NCI-H226 (cell line): ENCODE results near the gene MYLIP.
"Not testable (repeated sequence)": the region's sequence is repeated elsewhere in the genome, so short reads cannot be mapped to it uniquely, and the experiment has no call there.

Experiments
- DNase-seq: peaks from one replicate; pipeline ENCODE4 v3.0.0-alpha.2; 2015

MYLIP gene

GRCh38 chr6:16146028-16146427 is 17.1 kb downstream of the MYLIP start:
- no peak for DNase-seq

- DNase-seq: no peak
Observed at GRCh38 chr6:16146527-16146955, 17.7 kb downstream of the MYLIP start.

GRCh38 chr6:16148498-16148897 is 19.6 kb downstream of the MYLIP start:
- no peak for DNase-seq

- no peak for DNase-seq
Observed at GRCh38 chr6:16149305-16149704, 20.4 kb downstream of the MYLIP start.

- DNase-seq: no peak
Observed at GRCh38 chr6:16150098-16150497, 21.2 kb downstream of the MYLIP start.

GRCh38 chr6:16153211-16153820 is 24.4 kb downstream of the MYLIP start:
- DNase-seq: no peak

GRCh38 chr6:16154904-16155303 is 26.0 kb downstream of the MYLIP start:
- peak; percentile 76 for DNase-seq

- no peak for DNase-seq
Observed at GRCh38 chr6:16157492-16157891, 28.6 kb downstream of the MYLIP start.

GRCh38 chr6:16157909-16158308 is 29.0 kb downstream of the MYLIP start:
- DNase-seq: no peak

GRCh38 chr6:16158943-16159557 is 30.2 kb downstream of the MYLIP start:
- DNase-seq: no peak

GRCh38 chr6:16160794-16161193 is 31.9 kb downstream of the MYLIP start:
- no peak for DNase-seq

- DNase-seq: no peak
Observed at GRCh38 chr6:16162003-16162402, 33.1 kb downstream of the MYLIP start.

GRCh38 chr6:16163066-16163465 is 34.2 kb downstream of the MYLIP start:
- no peak for DNase-seq

GRCh38 chr6:16163535-16164300 is 34.8 kb downstream of the MYLIP start:
- DNase-seq: peak; percentile 74

- no peak for DNase-seq
Observed at GRCh38 chr6:16165641-16166040, 36.8 kb downstream of the MYLIP start.

GRCh38 chr6:16166871-16167608 is 38.2 kb downstream of the MYLIP start:
- no peak for DNase-seq

GRCh38 chr6:16168121-16168520 is 39.2 kb downstream of the MYLIP start:
- DNase-seq: peak; percentile 78

- DNase-seq: peak; percentile 34
Observed at GRCh38 chr6:16168858-16169257, 40.0 kb downstream of the MYLIP start.

- DNase-seq: no peak
Observed at GRCh38 chr6:16171400-16171799, 42.5 kb downstream of the MYLIP start.

- DNase-seq: no peak
Observed at GRCh38 chr6:16173167-16173940, 44.5 kb downstream of the MYLIP start.

GRCh38 chr6:16174416-16175078 is 45.7 kb downstream of the MYLIP start:
- DNase-seq: no peak

GRCh38 chr6:16176600-16176999 is 47.7 kb downstream of the MYLIP start:
- DNase-seq: not testable (repeated sequence)
